CD4-positive, alpha-beta T cell (primary cell): Measurements from ENCODE around the gene IL2RG. TPM values are rescaled to one million over a fixed set of nuclear protein-coding genes. Genes with fewer than 3 reads are reported as not detected.
A peak's percentile ranks its signal among the peaks of the same experiment; 100 is the strongest.

Experiments used
- ATAC-seq: fragments of 200-7000 bp; cut with Tn5 transposase; one replicate; pipeline ENCODE4 v1.10.0; 2022; ENCODE audit warnings: mild to moderate bottlenecking; ENCODE audit not compliant: poor library complexity
- CTCF ChIA-PET: fragments of 350-600 bp; sonication (Branson Sonifier 250); formaldehyde crosslinking; loops from one replicate; lab custom pipeline; 2021; ENCODE audit warnings: antibody characterized with exemption, inconsistent platforms; lab: Charles Lee
- POLR2A ChIA-PET: fragments of 350-600 bp; sonication (Branson Sonifier 250); formaldehyde crosslinking; loops from one replicate; lab custom pipeline; 2021; ENCODE audit warnings: antibody characterized with exemption, inconsistent platforms; lab: Charles Lee
- DNase-seq, 14 experiments: peaks; one replicate each; pipeline ENCODE4 v3.0.0-alpha.2; 2013 to 2020; ENCODE audit warnings: mixed read lengths in 2 of 14
- H3K27ac ChIP-seq, 2 donors: one replicate each; pipeline versions ENCODE4 v1.5.1 to v1.7.0; 2013; ENCODE audit warnings: low read length in 2 of 2, low read depth in 1 of 2, mild to moderate bottlenecking in 1 of 2
- H3K27me3 ChIP-seq, 2 experiments: 1 replicate in 1 of 2; 2 replicates in 1 of 2; pipeline versions ENCODE4 v1.6.1 to v1.7.0; 2013; ENCODE audit warnings: low read length in 2 of 2, control low read depth in 1 of 2, mild to moderate bottlenecking in 1 of 2, moderate library complexity in 1 of 2; ENCODE audit not compliant: insufficient read depth in 2 of 2, control insufficient read depth in 1 of 2
- H3K36me3 ChIP-seq: one replicate; pipeline ENCODE4 v1.6.1; 2013; ENCODE audit warnings: low read length, control low read depth; ENCODE audit not compliant: insufficient read depth
- H3K4me1 ChIP-seq: one replicate; pipeline ENCODE4 v1.6.1; 2013; ENCODE audit warnings: low read length, control low read depth; ENCODE audit not compliant: insufficient read depth
- H3K4me3 ChIP-seq: one replicate; pipeline ENCODE4 v1.5.1; 2013; ENCODE audit warnings: mild to moderate bottlenecking, low read length, moderate library complexity
- H3K9me3 ChIP-seq, 2 experiments: 1 replicate in 1 of 2; 2 replicates in 1 of 2; pipeline versions ENCODE4 v1.6.1 to v1.7.0; 2013; ENCODE audit warnings: low read length in 2 of 2, mild to moderate bottlenecking in 2 of 2, control low read depth in 1 of 2, moderate library complexity in 1 of 2; ENCODE audit not compliant: control insufficient read depth in 1 of 2, insufficient read depth in 1 of 2
- H3K27ac Mint-ChIP-seq: one replicate; pipeline ENCODE4 v1.8.0; 2020; ENCODE audit warnings: mixed read lengths
- H3K27me3 Mint-ChIP-seq: one replicate; pipeline ENCODE4 v1.8.0; 2021; ENCODE audit warnings: mixed read lengths
- H3K36me3 Mint-ChIP-seq: one replicate; pipeline ENCODE4 v1.8.0; 2021; ENCODE audit warnings: low read depth, mixed read lengths
- H3K4me1 Mint-ChIP-seq: one replicate; pipeline ENCODE4 v1.8.0; 2021; ENCODE audit warnings: low read depth, mixed read lengths
- H3K4me3 Mint-ChIP-seq: one replicate; pipeline ENCODE4 v1.8.0; 2020; ENCODE audit warnings: mild to moderate bottlenecking, mixed read lengths
- H3K9me3 Mint-ChIP-seq: one replicate; pipeline ENCODE4 v1.8.0; 2020; ENCODE audit warnings: mixed read lengths
- intact Hi-C, 2 experiments: fragments of 100-400 bp; cut with DNase I in 1 of 2; cut with micrococcal nuclease in 1 of 2; formaldehyde crosslinking; loops; one replicate each; pipeline versions ENCODE4 v1.15.1 to v1.9.0; 2023 to 2025; cut with DNase I, micrococcal nuclease
- total RNA-seq, 174 experiments: library from RNA in 2 of 174; stranded (reverse) in 2 of 174; gene quantifications; one replicate each; pipeline ENCODE4 v1.2.3 and lab custom pipeline; 2021 to 2026
- TF ChIP-seq, protein P1 (sequence below): fragments of 200-600 bp; IDR thresholded peaks from one replicate; pipeline ENCODE4 v1.8.0; 2022; ENCODE audit warnings: antibody characterized with exemption, mild to moderate bottlenecking

The IL2RG gene
- total RNA-seq, 2 experiments from 2014 or later: 213 to 225 TPM

DNA sequence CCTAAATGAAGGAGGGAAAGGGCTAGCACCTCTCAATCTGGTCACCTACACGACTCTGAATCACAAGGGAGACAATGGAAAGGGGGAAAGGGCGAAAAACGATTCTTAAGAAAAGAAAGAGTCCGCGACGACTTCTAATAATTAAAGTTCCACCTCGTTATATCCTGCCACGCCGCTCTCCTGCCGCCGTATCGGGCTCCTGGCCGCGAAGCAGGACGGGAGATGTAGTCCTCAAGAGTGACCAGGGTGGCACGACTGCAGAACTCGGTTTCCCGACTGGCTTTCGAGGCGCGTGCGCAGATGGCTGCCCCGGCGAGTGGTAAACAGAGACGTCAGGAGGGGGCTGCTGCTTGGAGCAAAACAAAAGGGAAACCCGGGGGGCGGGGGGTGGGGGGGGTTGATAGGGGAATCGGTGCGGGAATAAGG lies 15.8 kb downstream of the IL2RG start, which contains the start of gene FOXO4:
TSS of gene FOXO4 (plus strand) at position 297 of the 426 bp plus-strand sequence. CDS start 678 bp downstream, outside the sequence.
- ChIA-PET POLR2A (interaction anchor here (0.6 to 2.8 kb wide), 10 partner anchors 9 to 270 kb away, joined by 3 to 34 read pairs (median 5); partner anchors contain the start of genes IL2RG, MED12, NONO and SNX12), CTCF (interaction anchor here (1.1 kb wide), 1 partner anchor 34 kb away, joined by 4 read pairs; no protein-coding TSS in a partner anchor)

DNA sequence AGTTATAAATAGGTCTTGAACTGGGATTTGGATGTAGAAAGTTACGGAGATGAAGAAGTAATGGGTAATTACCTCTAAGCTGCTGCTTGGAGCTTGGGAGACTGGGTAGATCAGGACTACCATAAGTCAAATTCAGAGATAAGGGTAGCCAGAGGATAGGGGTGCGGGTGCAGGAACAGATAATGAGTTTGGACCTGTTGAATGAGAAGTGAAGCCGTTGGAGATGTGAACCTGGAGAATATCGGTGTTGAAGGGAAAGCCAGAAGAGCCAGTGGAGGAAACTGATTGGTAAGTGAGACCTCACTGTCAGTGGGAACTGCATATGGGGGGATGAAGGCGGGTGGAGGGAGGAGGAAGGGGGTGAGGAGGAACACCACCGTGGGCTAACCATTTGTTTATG lies 16.3 kb downstream of the IL2RG start:
- ChIA-PET CTCF (no interaction called here), POLR2A (no interaction called here)
- Histone ChIP-seq H3K27ac (no peak overlapping the region), H3K4me3 (peak overlapping the region; percentile 83), H3K36me3 (no peaks in the 10 kb centered on the region), H3K9me3 (no peaks in the 10 kb centered on the region), H3K27me3 (no peaks in the 10 kb centered on the region), H3K4me1 (peaks cover 36% of the 10 kb centered on the region)
- peak overlapping the region; percentile 98 for H3K27ac Mint-ChIP-seq
- TF ChIP-seq, protein P1, sequence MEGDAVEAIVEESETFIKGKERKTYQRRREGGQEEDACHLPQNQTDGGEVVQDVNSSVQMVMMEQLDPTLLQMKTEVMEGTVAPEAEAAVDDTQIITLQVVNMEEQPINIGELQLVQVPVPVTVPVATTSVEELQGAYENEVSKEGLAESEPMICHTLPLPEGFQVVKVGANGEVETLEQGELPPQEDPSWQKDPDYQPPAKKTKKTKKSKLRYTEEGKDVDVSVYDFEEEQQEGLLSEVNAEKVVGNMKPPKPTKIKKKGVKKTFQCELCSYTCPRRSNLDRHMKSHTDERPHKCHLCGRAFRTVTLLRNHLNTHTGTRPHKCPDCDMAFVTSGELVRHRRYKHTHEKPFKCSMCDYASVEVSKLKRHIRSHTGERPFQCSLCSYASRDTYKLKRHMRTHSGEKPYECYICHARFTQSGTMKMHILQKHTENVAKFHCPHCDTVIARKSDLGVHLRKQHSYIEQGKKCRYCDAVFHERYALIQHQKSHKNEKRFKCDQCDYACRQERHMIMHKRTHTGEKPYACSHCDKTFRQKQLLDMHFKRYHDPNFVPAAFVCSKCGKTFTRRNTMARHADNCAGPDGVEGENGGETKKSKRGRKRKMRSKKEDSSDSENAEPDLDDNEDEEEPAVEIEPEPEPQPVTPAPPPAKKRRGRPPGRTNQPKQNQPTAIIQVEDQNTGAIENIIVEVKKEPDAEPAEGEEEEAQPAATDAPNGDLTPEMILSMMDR: no peak
- H3K27me3 Mint-ChIP-seq: no peaks in the 10 kb centered on the region
- intact Hi-C loops: loop anchor here (10.0 kb wide), 1 partner anchor 160 kb away; the partner anchor contains the start of gene ZMYM3 (in 2 of the 2)
- DNase-seq: peak in 1 of 14 experiments; percentile 12
- H3K36me3 Mint-ChIP-seq: peaks cover 9% of the 10 kb centered on the region
- H3K4me3 Mint-ChIP-seq: peak overlapping the region; percentile 96
- peaks cover 47% of the 10 kb centered on the region for H3K4me1 Mint-ChIP-seq
- no peak for ATAC-seq
- no peaks in the 10 kb centered on the region for H3K9me3 Mint-ChIP-seq

More for the DNA sequence above, 15.8 kb downstream of the IL2RG start, which contains the start of gene FOXO4:
- Histone ChIP-seq H3K4me1 (peaks cover 37% of the 10 kb centered on the region), H3K4me3 (peak within 1 kb of the TSS; percentile 83), H3K36me3 (no peaks in the 10 kb centered on the region), H3K9me3 (no peaks in the 10 kb centered on the region), H3K27ac (peak within 1 kb of the TSS; percentile 41 to 62), H3K27me3 (no peaks in the 10 kb centered on the region)
- Mint-ChIP-seq H3K9me3 (no peaks in the 10 kb centered on the region), H3K27me3 (no peaks in the 10 kb centered on the region), H3K4me1 (peaks cover 50% of the 10 kb centered on the region), H3K27ac (peak within 1 kb of the TSS; percentile 98), H3K4me3 (peak within 1 kb of the TSS; percentile 96), H3K36me3 (peaks cover 9% of the 10 kb centered on the region)
- TF ChIP-seq, protein P1: no peak
- ATAC-seq (peak; percentile 85), DNase-seq (peak; percentile 75 to 94 (median 86))
- intact Hi-C loops: loop anchor here (10.0 kb wide), 1 partner anchor 159 kb away; the partner anchor contains the start of gene ZMYM3 (in 2 of the 2)

DNA sequence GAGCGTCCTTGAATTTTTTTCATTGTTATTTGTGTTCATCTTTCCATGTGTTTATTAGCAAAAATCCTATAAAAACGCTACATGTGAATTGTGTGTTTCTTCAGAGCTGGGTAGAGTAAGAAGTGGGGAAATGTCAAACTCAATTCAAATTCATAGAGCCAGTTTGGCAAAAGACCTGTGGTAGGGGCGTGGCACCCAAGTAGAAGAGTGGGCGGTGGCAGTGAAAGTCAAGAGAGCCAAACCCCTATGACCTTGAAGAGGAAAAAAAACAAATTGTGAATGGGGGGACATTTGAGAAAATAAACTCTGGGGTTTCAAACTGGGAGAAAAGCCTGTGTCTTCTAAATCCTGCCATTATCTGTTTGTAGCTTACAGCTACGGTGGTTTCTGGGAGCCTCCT lies 20.1 kb downstream of the IL2RG start:
- ATAC-seq: no peak
- Mint-ChIP-seq H3K4me1 (peaks cover 15% of the 10 kb centered on the region), H3K9me3 (no peaks in the 10 kb centered on the region), H3K4me3 (no peak overlapping the region), H3K27ac (no peak overlapping the region), H3K27me3 (no peaks in the 10 kb centered on the region), H3K36me3 (peaks cover 8% of the 10 kb centered on the region)
- CTCF ChIA-PET: interaction anchor here (1.2 kb wide), 1 partner anchor 14 kb away, joined by 3 read pairs; no protein-coding TSS in a partner anchor
- no peak for DNase-seq
- H3K4me3 ChIP-seq: no peak overlapping the region
- no peak overlapping the region for H3K27ac ChIP-seq
- POLR2A ChIA-PET: no interaction called here
- peaks cover 5% of the 10 kb centered on the region for H3K4me1 ChIP-seq
- intact Hi-C loops: loop anchor here (10.0 kb wide), 1 partner anchor 164 kb away; the partner anchor contains the start of gene ZMYM3 (in 2 of the 2)
- no peaks in the 10 kb centered on the region for H3K36me3 ChIP-seq
- H3K27me3 ChIP-seq: no peaks in the 10 kb centered on the region
- no peaks in the 10 kb centered on the region for H3K9me3 ChIP-seq
- TF ChIP-seq, protein P1: no peak
